NCI-H69 (cell line): ENCODE measurements around the gene SVOPL.

Experiments
- DNase-seq: peaks from one replicate; lab custom pipeline; 2025; lab: John Stamatoyannopoulos, UW

The SVOPL gene

DNA sequence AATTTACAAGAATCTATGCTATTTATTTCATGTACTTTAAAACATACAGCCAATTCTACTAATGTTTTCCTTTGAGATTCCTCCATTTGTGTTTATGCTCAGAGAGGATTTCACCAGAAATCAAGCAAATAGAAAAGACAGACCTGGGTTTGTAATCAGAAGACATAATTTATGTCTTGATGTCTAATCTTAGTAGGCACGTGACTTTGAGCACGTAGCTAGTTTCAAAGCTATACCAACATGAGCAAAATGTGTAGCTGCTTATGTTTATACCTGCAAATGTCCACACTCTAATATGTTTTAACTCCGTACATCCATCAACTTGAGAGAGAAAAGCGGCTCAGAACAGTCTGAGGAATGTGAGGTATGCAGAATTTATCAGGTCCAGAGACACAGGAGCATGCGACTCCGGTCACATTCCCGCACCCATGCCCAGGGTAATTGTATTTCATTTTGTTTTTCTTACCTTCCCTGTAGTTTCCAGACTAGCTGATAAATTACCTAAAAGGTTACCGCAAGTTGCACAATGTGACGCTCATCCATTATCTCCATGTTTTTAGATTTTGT is 40.0 kb downstream of the SVOPL start:
- DNase-seq: no peak

DNA sequence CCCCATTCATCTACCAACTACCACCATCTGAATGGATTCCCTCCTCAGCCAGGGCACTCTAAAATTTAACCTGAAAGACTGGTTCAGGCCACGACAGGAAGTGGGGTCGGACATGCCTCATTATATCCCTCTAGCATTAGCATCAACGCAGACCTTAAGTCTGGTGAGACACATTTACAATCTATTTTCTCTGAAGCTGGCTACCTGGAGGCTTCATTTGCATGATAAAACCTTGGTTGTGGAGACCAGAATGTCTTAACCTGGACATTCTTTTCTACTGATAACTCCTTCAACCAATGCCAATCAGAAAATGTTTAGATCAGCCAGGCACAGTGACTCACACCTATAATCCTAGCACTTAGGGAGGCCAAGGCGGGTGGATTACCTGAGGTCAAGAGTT is 42.3 kb downstream of the SVOPL start:
- DNase-seq: no peak

DNA sequence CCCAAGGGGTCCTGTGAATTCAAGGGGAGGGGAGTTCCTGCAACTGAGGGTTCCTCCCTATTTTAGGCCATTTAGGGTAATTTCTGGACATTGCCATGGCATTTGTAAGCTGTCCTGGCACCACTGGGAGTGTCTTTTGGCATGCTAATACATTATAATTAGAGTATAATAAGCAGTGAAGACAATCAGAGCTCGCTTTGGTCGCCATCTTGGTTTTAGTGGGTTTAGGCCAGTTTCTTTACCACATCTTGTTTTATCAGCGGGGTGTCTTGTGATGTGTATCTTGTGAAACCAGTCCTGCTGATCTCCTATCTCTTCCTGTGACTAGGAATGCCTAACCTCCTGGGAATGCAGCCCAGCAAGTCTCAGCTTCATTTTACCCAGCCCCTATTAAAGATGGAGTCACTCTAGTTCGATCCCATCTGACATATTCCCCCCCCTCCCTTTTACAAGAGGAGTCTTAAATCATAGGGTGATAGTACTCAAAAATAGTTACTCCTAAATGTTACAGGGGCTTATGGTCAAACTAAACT is 43.2 kb downstream of the SVOPL start:
- DNase-seq: no peak

DNA sequence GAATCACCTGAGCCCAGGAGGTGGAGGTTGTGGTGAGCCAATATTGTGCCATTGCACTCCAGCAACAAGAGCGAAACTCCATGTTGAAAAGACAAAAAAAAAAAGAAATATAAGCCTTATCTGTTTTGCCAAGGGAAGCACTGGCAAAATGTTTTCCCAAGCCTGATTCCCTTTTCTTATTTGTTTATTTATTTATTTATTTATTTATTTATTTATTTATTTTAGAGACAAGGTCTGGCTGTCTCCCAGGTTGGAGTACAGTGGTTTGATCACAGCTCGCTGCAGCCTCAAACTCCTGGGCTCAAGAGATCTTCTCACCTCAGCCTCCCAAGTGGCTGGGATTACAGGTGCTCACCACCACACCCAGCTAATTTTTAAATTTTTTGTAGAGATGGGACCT is 44.2 kb downstream of the SVOPL start:
- DNase-seq: no peak

DNA sequence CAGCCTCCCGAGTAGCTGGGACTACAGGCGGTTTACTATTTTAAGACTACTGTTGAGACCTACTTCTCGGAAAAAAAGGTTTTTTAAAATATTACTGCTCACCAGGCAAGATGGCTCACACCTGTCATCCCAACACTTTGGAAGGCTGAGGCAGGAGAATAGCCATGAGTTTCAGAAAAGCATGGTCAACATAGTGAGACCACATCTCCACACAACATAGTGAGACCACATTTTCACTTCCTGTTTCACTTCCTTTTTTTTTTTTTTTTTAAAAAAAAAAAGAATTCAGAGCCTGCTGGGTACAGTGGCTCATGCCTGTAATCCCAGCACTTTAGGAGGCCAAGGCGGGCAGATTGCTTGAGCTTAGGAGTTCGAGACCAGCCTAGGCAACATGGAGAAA is 46.5 kb downstream of the SVOPL start:
- no peak for DNase-seq

DNA sequence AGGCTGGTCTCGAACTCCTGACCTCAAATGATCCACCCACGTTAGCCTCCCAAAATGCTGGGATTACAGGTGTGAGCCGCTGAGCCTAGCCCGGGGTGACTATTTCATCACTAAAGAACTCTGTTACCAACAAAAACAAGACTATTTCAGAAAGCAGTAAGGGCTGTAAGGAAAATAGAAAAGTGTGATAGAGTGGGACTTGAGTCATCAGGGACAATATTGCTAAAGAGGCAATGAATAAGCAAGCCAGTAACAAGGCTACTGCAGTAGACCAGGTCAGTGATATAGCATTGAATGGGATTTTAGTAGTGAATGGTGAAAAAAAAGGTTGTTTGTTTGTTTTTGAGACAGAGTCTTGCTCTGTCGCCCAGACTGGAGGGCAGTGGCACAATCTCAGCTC is 51.7 kb downstream of the SVOPL start:
- DNase-seq: no peak

DNA sequence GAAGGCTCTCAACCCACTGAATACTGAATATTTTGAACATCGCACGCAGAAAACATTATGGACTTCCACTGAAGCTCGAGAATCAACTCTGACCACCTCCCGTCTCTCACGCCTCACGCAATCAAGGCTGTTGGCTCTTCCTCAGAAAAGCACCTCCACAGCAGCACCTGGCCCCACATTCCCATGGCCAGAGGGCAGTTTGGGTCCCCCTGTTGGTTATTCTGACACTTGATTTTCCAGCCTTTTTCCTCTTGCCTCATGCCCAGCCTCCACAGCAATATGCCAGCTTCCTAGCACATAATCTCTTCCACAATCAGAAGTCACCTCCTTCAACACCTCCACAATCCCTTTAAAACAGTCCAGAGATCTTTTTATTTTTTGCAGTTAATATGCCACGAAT is 55.9 kb downstream of the SVOPL start:
- DNase-seq: peak; percentile 18

DNA sequence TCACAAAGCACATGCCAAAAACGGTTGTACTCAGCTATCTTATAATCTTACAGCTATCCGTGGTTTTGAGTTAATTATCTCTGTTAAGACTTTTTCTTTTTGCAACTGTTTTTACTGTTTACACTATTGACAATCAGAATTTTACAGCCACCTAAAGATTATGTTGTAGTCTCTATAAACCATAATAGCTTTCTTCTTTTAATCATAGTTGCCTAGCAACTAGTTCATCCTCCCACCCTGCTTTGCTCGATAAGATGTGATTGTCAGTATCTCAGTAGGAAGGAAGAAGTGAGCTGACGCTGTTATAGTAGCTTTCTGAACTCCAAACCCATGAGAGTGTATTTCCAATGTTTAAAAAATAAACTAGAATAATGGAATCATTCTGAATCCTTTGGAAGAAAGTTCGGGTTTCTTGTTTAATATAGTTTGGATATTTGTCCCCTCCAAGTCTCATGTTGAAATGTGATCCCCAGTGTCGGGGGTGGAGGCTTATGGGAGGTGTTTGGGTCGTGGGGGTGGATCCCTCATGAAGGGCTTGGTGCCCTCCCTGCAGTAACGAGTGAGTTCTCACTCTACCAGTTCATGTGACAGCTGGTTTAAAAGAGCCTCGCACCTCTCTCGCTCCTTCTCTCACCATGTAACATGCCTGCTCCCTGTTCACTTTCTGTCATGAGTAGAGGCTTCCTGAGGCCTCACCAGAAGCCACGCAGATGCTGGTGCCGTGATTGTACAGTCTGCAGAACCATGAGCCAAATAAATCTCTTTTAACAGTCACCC is 68.1 kb downstream of the SVOPL start:
- no peak for DNase-seq

DNA sequence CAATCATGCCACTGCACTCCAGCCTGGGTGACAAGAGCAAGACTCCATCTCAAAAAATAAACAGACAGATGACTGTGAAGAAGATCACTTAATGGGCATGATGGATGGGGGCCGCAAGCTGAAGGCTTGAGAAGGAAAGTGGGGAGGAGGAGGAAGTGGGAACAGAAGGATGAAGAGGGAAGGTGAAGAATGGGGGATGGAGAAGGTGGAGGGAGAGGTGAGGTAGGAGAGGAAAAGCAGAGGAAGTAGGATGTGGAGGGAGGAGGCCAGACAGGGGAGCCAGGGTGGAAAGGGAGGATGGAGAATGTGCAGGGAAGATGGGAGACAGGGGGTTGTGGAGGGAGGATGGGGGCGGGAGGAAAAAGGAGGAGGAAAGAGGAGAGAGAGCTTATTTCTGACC is 68.8 kb downstream of the SVOPL start:
- DNase-seq: no peak

DNA sequence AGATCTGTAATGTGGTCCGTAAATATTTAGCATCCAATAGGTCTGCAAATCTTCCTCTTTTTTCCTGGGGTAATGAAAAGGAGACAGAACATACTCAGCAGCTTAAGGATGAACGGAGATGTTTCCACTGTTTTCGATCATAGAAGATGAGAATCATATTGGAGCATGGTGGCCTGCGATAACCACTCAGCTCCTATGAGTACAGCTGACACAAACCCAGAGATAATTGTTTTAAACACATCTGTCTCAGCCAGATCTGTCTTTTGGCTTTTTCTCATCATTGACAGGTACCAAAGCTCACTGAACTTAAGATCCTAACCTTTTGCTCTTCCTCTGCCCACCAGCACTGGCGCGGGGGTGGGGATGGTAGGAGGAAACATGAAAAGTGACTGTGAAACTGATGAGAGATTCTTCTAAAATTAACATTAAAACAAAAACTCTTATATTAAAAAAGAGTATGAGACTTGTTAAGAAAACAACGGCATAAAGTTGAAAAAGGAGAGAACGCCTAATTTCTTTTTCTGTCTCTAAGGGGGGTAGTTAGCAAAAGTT is 71.0 kb downstream of the SVOPL start:
- no peak for DNase-seq

DNA sequence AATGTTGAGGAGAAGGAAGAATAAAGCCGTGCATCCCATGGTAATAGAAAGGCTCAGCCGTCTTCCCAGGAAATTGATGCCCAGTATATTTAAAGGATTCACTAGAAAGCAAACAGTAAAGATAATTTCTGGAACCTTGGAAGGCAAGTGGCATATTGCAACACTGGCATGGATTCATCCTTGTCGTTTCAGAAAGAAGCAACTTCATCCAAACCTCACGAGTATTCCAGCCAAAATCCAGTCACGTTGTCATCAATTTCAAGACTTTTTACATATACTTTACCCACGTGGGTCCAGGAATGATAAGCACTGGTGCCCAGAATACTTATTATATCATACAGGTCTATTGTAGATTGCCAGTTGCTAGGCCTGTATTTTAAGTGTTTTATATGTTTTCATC is 73.8 kb downstream of the SVOPL start:
- DNase-seq: no peak

DNA sequence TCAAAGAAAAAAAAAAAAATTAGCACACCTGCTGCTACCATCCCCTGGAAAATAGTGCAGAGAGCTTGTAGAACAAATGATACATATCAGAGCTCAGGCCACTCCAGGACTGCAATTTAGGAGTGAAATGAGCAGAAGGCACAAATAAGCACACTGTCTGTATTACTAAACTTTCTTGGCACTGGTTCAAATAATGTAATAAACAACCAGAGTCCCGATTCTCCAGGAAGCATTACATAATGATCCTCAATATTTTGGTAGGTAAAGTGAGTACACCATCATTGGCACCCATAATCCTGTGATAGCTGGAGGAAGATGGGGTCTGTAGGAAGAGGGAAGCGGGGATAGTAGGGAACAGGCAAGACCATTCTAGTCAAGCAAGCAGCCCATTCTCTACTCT is 74.3 kb downstream of the SVOPL start:
- DNase-seq: no peak

DNA sequence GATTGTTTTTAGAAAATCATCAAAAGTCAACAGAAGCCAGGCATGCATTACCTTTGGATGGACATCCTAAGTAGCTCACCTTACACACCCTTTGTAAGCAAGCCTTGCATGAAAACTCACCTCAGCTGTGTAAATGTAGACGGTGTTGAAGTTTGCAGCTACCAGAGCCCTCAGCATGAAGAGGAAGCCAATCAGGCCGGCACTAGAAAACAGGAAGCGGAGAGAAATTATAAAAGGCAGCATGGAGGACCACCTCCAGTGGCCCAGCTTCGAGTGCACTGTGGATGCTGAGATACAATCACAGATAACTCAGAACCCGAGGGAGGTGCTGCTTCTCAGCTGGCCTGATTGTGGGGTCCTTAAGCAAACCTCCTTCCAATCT is 75.3 kb downstream of the SVOPL start:
- DNase-seq: peak; percentile 56

DNA sequence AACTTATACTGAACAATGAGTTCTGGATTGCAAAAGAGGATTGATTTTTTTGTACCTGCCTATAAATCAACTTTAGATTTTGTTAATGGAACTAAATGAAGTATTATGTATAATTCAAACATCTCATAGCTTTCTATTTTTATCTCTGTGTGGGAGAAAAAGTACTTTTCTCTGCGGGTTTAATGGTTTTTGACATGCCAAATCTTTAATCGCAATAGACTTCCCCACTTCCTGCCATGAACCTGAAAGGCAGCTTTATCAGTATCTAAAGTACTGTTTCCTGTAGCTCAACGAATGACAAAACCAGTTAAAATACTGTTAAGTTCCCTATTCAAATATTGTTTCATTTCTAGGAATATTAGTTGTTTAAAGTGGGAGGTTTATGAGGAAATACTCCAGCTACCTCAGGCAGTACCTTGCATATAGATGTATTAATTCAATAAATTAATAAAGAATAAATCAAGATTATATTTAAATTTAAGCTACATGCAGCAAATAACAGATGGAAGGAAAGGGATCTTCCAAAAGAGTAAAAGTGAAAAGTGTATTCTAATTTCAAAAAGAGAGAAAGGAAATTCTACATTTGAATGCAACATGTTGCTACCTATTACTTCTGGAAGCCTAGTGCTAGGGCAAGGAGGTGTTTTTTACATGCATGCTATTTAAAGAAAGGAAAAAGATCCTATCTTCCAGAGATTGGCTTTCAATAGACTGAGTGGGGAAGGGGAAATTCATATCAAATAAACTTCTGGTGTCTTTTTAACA is 75.9 kb downstream of the SVOPL start:
- DNase-seq: no peak

DNA sequence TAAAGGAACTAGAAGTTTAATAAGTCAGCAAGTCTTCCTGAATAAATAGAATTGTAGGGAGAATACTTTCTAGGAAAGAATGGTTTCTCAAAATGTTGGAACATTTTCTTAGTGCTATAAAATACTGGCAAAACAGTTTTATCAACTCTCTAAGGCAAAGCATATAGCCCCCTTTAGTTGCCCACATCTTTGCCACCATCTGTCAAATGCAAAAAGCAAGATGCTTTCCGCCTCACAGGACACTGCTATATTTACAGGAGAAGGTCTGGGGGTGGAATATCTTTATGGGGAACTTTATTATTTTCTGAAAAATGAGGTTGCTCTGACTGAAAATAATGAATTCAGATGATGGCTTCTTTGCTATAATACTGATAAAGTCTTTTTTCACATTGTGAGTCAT is 78.3 kb downstream of the SVOPL start:
- no peak for DNase-seq

DNA sequence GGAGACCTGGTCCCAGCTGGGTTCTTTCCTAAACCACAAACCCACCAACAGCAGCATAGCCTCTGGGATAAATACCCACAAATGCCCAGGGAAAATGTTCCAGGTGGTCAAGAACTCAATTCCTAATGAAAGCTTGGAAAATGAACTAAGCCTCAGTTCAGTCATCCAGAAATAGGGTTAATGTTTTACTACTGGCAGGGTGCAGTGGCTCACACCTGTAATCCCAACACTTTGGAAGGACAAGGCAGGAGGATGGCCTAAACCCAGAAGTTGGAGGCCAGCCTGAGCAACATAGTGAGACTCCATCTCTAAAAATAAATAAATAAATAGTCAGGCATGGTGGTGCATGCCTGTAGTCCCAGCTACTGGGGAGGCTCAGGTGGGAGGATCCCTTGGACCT is 82.2 kb downstream of the SVOPL start:
- DNase-seq: no peak

DNA sequence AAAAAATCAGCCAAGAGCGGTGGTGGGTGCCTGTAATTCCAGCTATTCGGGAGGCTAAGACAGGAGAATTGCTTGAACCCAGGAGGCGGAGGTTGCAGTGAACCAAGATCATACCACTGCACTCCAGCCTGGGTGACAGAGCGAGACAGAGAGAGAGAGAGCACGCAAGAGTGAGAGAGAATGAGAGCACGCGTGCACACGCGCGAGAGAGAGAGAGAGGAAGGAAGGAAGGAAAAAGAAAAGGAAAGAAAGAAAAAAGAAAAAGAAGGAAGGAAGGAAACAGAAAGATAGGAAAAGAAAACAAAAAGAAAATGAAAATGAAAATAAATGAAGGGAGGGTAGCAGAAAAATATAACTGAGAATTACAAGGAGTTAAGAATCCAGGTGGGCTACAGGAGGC is 82.7 kb downstream of the SVOPL start:
- DNase-seq: no peak

DNA sequence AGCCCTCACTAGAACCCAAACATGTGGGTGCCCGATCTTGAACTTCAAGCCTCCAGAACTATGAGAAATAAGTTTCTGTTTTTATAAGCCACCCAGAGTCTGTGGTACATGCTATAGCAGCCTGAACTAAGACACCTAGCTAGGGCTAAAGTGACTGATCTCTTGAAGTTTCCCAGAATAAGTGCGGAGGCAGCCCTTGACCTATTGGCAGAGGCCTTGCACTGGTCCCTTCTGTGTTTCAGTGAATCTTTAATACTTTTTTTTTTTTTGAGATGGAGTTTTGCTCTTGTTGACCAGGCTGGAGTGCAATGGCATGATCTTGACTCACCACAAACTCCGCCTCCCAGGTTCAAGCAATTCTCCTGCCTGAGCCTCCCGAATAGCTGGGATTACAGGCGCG is 85.1 kb downstream of the SVOPL start:
- no peak for DNase-seq

DNA sequence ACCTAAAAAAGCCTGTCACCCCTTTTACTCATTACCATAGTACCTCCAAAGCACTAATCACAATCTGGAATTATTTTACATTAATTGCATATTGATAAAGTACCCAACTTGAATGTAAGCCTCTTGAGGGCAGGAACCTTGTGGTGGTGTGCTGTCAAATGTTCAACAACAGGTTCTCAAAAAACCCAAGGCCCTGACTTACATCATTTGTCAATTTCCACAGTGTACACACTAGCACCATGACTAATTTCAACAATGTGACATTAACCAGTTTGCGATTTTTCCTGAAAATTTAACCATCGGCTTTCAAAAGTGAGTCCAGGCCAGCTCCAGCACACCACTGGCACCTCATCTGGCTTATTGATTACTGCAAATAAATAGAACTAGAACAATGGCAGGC is 87.5 kb downstream of the SVOPL start:
- no peak for DNase-seq

DNA sequence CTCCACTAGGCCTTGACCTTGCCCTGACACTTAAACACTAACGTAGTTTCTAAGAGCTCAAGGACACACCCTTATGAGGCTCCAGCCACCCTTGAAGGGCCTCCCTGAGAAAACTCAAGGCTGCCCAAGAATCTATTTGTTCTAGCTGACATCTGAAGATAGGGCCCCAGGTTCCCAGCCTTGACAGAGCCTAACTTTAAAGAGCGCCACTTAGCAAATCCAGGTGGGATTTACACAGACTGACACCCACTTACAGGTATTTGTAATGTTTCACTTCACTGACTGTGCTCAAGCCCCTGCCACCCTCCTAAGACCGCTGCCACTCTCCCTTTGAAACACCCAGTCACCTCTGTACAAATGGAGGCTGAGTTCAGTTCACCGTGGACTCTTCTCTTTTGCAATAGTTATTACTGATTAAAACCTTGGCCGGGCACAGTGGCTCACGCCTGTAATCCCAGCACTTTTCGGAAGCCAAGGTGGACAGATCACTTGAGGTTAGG is 90.4 kb downstream of the SVOPL start:
- DNase-seq: no peak

DNA sequence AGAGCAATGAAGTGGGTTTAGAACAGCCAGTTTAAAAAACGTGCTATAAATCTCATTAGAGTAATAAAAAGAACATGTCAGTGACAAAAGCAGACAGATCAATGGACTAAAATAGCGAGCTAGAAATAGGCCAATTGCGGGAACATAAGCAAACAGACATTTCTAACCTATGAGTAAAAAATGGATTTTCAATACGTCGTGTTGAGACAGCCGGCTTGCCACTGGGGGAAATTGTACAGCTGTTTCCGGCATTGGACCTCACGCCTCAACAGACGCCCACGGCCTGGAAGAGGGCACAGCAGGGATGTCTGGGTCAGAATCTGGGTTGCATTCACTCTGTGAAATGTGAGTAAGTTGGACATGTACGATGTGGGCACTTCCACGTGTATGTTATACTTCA is 92.9 kb downstream of the SVOPL start:
- DNase-seq: no peak

DNA sequence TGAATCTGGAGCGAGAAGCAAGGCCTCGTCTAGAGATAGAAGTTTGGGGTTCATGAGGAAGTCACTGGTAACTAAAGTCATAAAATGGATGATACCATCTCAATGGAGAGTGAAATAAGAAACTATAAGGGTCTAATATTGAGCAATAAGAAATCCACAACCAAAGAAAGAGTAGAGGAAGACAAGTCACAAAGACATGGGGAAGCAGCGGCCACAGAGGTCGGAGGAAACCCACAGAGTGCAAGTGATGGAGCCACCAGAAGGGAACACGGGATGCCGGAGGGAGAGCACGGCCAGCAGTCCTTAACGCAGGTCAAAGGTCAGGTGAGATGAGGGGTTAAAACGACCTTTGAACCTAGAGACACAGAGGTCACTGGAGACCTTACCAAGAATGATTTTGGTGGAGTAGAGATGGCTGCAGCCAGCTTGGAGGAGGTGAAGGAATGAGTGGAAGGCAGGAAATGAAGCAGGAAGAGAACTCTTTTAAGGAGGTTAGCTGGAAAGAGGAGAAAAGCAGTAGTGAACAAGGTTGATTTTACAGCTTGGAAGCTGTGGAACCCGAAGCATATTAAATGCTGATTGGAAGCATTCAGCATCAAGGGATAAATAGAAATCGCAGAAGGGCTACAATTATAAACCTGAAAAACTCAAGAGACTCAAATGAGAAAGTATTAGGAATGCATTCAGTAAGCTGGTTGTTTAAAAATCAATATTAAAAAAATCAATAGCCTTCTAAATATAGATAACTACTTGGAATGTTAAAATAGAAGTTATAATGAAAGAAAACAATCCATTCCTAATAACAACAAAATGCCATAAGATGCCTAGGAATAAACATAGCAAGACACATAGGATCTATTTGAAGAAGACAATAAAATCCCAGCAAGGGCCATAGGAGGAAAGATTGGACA is 93.7 kb downstream of the SVOPL start:
- DNase-seq: no peak
